Mesothelial cell of epicardium (in vitro differentiated cells): Measurements from ENCODE around the gene CEP85L. TPM values are rescaled to one million over a fixed set of nuclear protein-coding genes. Genes with fewer than 3 reads are reported as not detected.

Experiments used
- DNase-seq, 2 experiments: peaks; one replicate each; pipeline ENCODE4 v3.0.0; 2021; ENCODE audit warnings: low spot score in 2 of 2; ENCODE audit not compliant: unreplicated experiment in 2 of 2
- H3K27ac Mint-ChIP-seq: 2 replicates; pipeline ENCODE4 v1.8.0; 2021; ENCODE audit warnings: mixed read lengths
- H3K27me3 Mint-ChIP-seq: 2 replicates; pipeline ENCODE4 v1.8.0; 2021; ENCODE audit warnings: low read depth, mixed read lengths
- H3K36me3 Mint-ChIP-seq: 2 replicates; pipeline ENCODE4 v1.8.0; 2021; ENCODE audit warnings: mixed read lengths
- H3K4me1 Mint-ChIP-seq: 2 replicates; pipeline ENCODE4 v1.8.0; 2021; ENCODE audit warnings: mixed read lengths
- H3K4me3 Mint-ChIP-seq: 2 replicates; pipeline ENCODE4 v1.8.0; 2021; ENCODE audit warnings: mild to moderate bottlenecking, moderate library complexity, mixed read lengths
- H3K9me3 Mint-ChIP-seq: 2 replicates; pipeline ENCODE4 v1.8.0; 2021; ENCODE audit warnings: mixed read lengths
- total RNA-seq: library from RNA; stranded (reverse); gene quantifications from 3 replicates; pipeline ENCODE4 v1.2.1, GENCODE V29; 2021
- TF ChIP-seq, protein P1 (sequence below): fragments of 200-600 bp; sonication (generic); IDR thresholded peaks from one replicate; pipeline ENCODE4 v1.5.0; 2021; ENCODE audit warnings: antibody characterized with exemption; ENCODE audit not compliant: unreplicated experiment

The CEP85L gene
- total RNA-seq, 1 donor from 2014 or later: 23.1 TPM

DNA sequence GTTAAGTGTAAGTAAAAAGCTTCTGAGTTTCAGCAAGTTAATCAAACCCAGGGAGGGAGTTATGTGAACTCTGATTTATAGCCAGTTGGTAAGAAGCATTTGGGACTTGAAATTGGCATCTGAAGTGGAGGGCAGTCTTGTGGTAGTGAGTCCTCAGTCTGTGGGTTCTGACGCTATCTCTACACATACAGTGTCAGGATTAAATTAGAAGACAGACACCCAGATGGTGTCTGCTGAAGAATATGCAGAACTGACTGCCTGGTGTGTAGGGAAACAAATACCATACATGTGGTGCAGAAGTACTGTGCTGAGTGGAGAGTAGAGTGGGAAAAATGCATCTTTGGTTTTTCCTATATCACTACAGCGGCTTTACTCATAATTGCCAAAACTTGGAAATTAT lies 146.8 kb downstream of the CEP85L start:
- H3K36me3 Mint-ChIP-seq: peaks cover 38% of the 10 kb centered on the region
- no peak for DNase-seq
- no peak overlapping the region for H3K27ac Mint-ChIP-seq

GRCh38 chr6:118502169-118502568 lies 149.2 kb downstream of the CEP85L start:
- peaks cover 26% of the 10 kb centered on the region for H3K9me3 Mint-ChIP-seq
- H3K4me3 Mint-ChIP-seq: no peak overlapping the region
- peaks cover 40% of the 10 kb centered on the region for H3K36me3 Mint-ChIP-seq
- no peak for DNase-seq
- no peak overlapping the region for H3K27ac Mint-ChIP-seq
- TF ChIP-seq, protein P1, sequence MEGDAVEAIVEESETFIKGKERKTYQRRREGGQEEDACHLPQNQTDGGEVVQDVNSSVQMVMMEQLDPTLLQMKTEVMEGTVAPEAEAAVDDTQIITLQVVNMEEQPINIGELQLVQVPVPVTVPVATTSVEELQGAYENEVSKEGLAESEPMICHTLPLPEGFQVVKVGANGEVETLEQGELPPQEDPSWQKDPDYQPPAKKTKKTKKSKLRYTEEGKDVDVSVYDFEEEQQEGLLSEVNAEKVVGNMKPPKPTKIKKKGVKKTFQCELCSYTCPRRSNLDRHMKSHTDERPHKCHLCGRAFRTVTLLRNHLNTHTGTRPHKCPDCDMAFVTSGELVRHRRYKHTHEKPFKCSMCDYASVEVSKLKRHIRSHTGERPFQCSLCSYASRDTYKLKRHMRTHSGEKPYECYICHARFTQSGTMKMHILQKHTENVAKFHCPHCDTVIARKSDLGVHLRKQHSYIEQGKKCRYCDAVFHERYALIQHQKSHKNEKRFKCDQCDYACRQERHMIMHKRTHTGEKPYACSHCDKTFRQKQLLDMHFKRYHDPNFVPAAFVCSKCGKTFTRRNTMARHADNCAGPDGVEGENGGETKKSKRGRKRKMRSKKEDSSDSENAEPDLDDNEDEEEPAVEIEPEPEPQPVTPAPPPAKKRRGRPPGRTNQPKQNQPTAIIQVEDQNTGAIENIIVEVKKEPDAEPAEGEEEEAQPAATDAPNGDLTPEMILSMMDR: no peak
- peaks cover 5% of the 10 kb centered on the region for H3K4me1 Mint-ChIP-seq
- no peaks in the 10 kb centered on the region for H3K27me3 Mint-ChIP-seq

More for the DNA sequence above, 146.8 kb downstream of the CEP85L start:
- no peak overlapping the region for H3K4me3 Mint-ChIP-seq
- peaks cover 5% of the 10 kb centered on the region for H3K4me1 Mint-ChIP-seq
- peaks cover 25% of the 10 kb centered on the region for H3K9me3 Mint-ChIP-seq
- TF ChIP-seq, protein P1: no peak
- H3K27me3 Mint-ChIP-seq: no peaks in the 10 kb centered on the region

GRCh38 chr6:118501765-118502164 lies 149.6 kb downstream of the CEP85L start:
- Mint-ChIP-seq H3K27ac (peak overlapping the region; percentile 47), H3K36me3 (peaks cover 40% of the 10 kb centered on the region), H3K27me3 (no peaks in the 10 kb centered on the region), H3K9me3 (peaks cover 26% of the 10 kb centered on the region), H3K4me1 (peaks cover 5% of the 10 kb centered on the region), H3K4me3 (no peak overlapping the region)
- no peak for DNase-seq
- TF ChIP-seq, protein P1: no peak

GRCh38 chr6:118501099-118501498 lies 150.3 kb downstream of the CEP85L start:
- no peak for DNase-seq
- H3K4me3 Mint-ChIP-seq: no peak overlapping the region
- peaks cover 40% of the 10 kb centered on the region for H3K36me3 Mint-ChIP-seq
- H3K27ac Mint-ChIP-seq: no peak overlapping the region
- H3K27me3 Mint-ChIP-seq: no peaks in the 10 kb centered on the region
- peaks cover 5% of the 10 kb centered on the region for H3K4me1 Mint-ChIP-seq
- H3K9me3 Mint-ChIP-seq: peaks cover 26% of the 10 kb centered on the region
- TF ChIP-seq, protein P1: no peak

DNA sequence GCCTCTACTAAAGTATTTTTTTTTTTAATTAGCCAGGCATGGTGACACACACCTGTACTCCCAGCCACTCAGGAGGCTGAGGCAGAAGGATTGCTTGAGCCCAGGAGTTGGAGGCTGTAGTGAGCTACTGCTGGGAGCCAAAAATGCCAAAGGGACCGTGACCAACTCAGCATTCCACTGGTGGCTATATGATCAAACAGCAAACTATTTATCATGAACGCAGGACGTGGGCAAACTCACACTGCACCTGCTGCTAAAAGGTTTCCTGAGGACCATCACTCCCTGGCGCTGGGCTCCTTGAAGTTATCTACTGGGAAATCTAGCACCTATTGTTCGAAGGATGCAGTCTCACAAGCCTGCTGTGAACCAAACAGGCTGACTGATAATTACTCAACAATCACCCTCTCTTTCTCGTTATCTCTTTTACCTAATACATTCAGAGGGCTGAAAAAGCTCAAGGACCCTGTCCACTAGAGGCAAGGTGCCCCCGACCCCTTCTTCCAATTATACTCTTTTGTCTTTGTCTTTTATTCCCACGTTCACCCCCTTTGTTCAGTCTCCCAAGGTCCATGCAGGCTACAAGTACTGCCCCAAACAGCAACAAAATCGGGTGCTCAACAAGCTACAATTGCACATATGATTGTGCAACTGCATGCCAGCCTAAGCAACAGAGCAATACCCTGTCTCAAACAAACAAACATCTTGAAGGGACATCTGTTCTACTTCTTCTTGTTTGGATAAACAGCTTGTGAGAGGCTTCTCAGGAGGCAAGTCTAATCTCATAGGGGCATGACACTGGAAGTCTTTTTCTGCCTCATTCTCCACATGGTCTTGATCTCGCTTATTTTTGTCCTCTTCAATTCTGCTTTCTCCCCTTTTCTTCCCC lies 151.0 kb downstream of the CEP85L start:
- Mint-ChIP-seq H3K27ac (no peak overlapping the region), H3K9me3 (peaks cover 26% of the 10 kb centered on the region), H3K4me1 (peaks cover 5% of the 10 kb centered on the region), H3K4me3 (no peak overlapping the region), H3K27me3 (no peaks in the 10 kb centered on the region), H3K36me3 (peaks cover 44% of the 10 kb centered on the region)
- DNase-seq: no peak
- TF ChIP-seq, protein P1: no peak
